GM18508 (cell line): ENCODE measurements around the gene ARHGDIG.
"Not testable (repeated sequence)": the region's sequence is repeated elsewhere in the genome, so short reads cannot be mapped to it uniquely, and the experiment has no call there.

Experiments
- ATAC-seq: cut with Tn5 transposase; IDR thresholded peaks from one replicate; pipeline ENCODE4 v1.9.1; 2021; ENCODE audit warnings: moderate number of reproducible peaks; ENCODE audit not compliant: insufficient read depth, unreplicated experiment

ARHGDIG gene

GRCh38 chr16:321532-321931 is 41.1 kb downstream of the ARHGDIG start:
- ATAC-seq: no peak

- no peak for ATAC-seq
These were observed 42.2 kb downstream of the ARHGDIG start for GRCh38 chr16:322476-323143.

- no peak for ATAC-seq
These were observed 43.7 kb downstream of the ARHGDIG start for GRCh38 chr16:324201-324450.

GRCh38 chr16:324451-325334 is 44.3 kb downstream of the ARHGDIG start:
- no peak for ATAC-seq

- no peak for ATAC-seq
These were observed 45.2 kb downstream of the ARHGDIG start for GRCh38 chr16:325375-326145.

- ATAC-seq: no peak
These were observed 50.4 kb downstream of the ARHGDIG start for GRCh38 chr16:330741-331140.

- not testable (repeated sequence) for ATAC-seq
These were observed 50.9 kb downstream of the ARHGDIG start for GRCh38 chr16:331181-331814.
